Stimulated activated effector memory CD8-positive, alpha-beta T cell treated with anti-CD3 and anti-CD28 coated beads, Interleukin-12 subunit alpha, Interleukin-12 subunit beta, amount 100 ng/mL, for 72 hours (primary cell): ENCODE results near the gene AHCYL2.
A peak's percentile ranks its signal among the peaks of the same experiment; 100 is the strongest.
"Not testable (repeated sequence)": the region's sequence is repeated elsewhere in the genome, so short reads cannot be mapped to it uniquely, and the experiment has no call there.

Experiments used
- ATAC-seq: fragments of 150-1000 bp; cut with Tn5 transposase; 2 replicates; pipeline ENCODE4 v1.10.0; 2021
- DNase-seq, 2 donors: peaks; one replicate each; pipeline ENCODE4 v3.0.0; 2021 to 2022; ENCODE audit warnings: low spot score in 2 of 2
- H3K27ac Mint-ChIP-seq: one replicate; pipeline ENCODE4 v1.8.0; 2022; ENCODE audit warnings: mild to moderate bottlenecking, mixed read lengths
- H3K36me3 Mint-ChIP-seq: one replicate; pipeline ENCODE4 v1.8.0; 2022; ENCODE audit warnings: mild to moderate bottlenecking, mixed read lengths
- H3K4me1 Mint-ChIP-seq: one replicate; pipeline ENCODE4 v1.8.0; 2022; ENCODE audit warnings: mixed read lengths
- H3K4me3 Mint-ChIP-seq: one replicate; pipeline ENCODE4 v1.8.0; 2022; ENCODE audit warnings: mild to moderate bottlenecking, mixed read lengths
- H3K9me3 Mint-ChIP-seq: one replicate; pipeline ENCODE4 v1.8.0; 2022; ENCODE audit warnings: mixed read lengths

The AHCYL2 gene

GRCh38 chr7:129219166-129219565 is 5.7 kb upstream of the AHCYL2 start:
- H3K27ac Mint-ChIP-seq, H3K36me3 Mint-ChIP-seq, H3K9me3 Mint-ChIP-seq, H3K4me1 Mint-ChIP-seq, DNase-seq, H3K4me3 Mint-ChIP-seq, ATAC-seq: not testable (repeated sequence)

- Mint-ChIP-seq H3K9me3 (no peaks in the 10 kb centered on the region), H3K27ac (no peak overlapping the region), H3K36me3 (peaks cover 7% of the 10 kb centered on the region), H3K4me3 (no peak overlapping the region), H3K4me1 (peaks cover 26% of the 10 kb centered on the region)
- no peak for ATAC-seq
- DNase-seq = no peak
These were observed 2.8 kb upstream of the AHCYL2 start for GRCh38 chr7:129222064-129222463.

GRCh38 chr7:129225206-129225930 is 538 bp downstream of the AHCYL2 start:
- Mint-ChIP-seq H3K4me3 (peak overlapping the region; percentile 78), H3K9me3 (no peaks in the 10 kb centered on the region), H3K27ac (peak overlapping the region; percentile 92), H3K36me3 (peaks cover 7% of the 10 kb centered on the region), H3K4me1 (peaks cover 26% of the 10 kb centered on the region)
- peak; percentile 71 for ATAC-seq
- DNase-seq = peak; percentile 48 to 83

GRCh38 chr7:129225931-129226572 is 1.2 kb downstream of the AHCYL2 start:
- H3K9me3 Mint-ChIP-seq = no peaks in the 10 kb centered on the region
- DNase-seq = no peak

GRCh38 chr7:129227646-129228578 is 3.1 kb downstream of the AHCYL2 start:
- DNase-seq (no peak), ATAC-seq (no peak)
- no peaks in the 10 kb centered on the region for H3K9me3 Mint-ChIP-seq
- no peak overlapping the region for H3K4me3 Mint-ChIP-seq
- H3K4me1 Mint-ChIP-seq = peaks cover 21% of the 10 kb centered on the region
- peaks cover 7% of the 10 kb centered on the region for H3K36me3 Mint-ChIP-seq
- H3K27ac Mint-ChIP-seq = no peak overlapping the region

More at GRCh38 chr7:129225931-129226572, 1.2 kb downstream of the AHCYL2 start:
- ATAC-seq = no peak
- H3K27ac Mint-ChIP-seq = peak overlapping the region; percentile 92
- H3K4me1 Mint-ChIP-seq = peaks cover 26% of the 10 kb centered on the region
- H3K36me3 Mint-ChIP-seq = peaks cover 7% of the 10 kb centered on the region
- peak overlapping the region; percentile 78 for H3K4me3 Mint-ChIP-seq

- no peak overlapping the region for H3K4me3 Mint-ChIP-seq
- ATAC-seq = no peak
- H3K4me1 Mint-ChIP-seq = peaks cover 23% of the 10 kb centered on the region
- peaks cover 7% of the 10 kb centered on the region for H3K36me3 Mint-ChIP-seq
- DNase-seq = no peak
- no peak overlapping the region for H3K27ac Mint-ChIP-seq
- no peaks in the 10 kb centered on the region for H3K9me3 Mint-ChIP-seq
These were observed 3.8 kb downstream of the AHCYL2 start for GRCh38 chr7:129228633-129229032.

- no peak overlapping the region for H3K27ac Mint-ChIP-seq
- H3K4me3 Mint-ChIP-seq = no peak overlapping the region
- ATAC-seq = no peak
- H3K9me3 Mint-ChIP-seq = no peaks in the 10 kb centered on the region
- H3K36me3 Mint-ChIP-seq = no peaks in the 10 kb centered on the region
- H3K4me1 Mint-ChIP-seq = peaks cover 16% of the 10 kb centered on the region
- DNase-seq = no peak
These were observed 6.8 kb downstream of the AHCYL2 start for GRCh38 chr7:129231666-129232065.

GRCh38 chr7:129238546-129238945 is 13.7 kb downstream of the AHCYL2 start:
- no peak for DNase-seq
- H3K27ac Mint-ChIP-seq = no peak overlapping the region
- no peaks in the 10 kb centered on the region for H3K36me3 Mint-ChIP-seq

GRCh38 chr7:129240119-129240820 is 15.4 kb downstream of the AHCYL2 start:
- no peaks in the 10 kb centered on the region for H3K9me3 Mint-ChIP-seq
- H3K27ac Mint-ChIP-seq = no peak overlapping the region
- H3K4me3 Mint-ChIP-seq = no peak overlapping the region
- ATAC-seq = no peak
- H3K36me3 Mint-ChIP-seq = no peaks in the 10 kb centered on the region
- DNase-seq = no peak
- H3K4me1 Mint-ChIP-seq = peaks cover 18% of the 10 kb centered on the region

More at GRCh38 chr7:129238546-129238945, 13.7 kb downstream of the AHCYL2 start:
- ATAC-seq = no peak
- peaks cover 32% of the 10 kb centered on the region for H3K4me1 Mint-ChIP-seq
- no peaks in the 10 kb centered on the region for H3K9me3 Mint-ChIP-seq
- H3K4me3 Mint-ChIP-seq = no peak overlapping the region

- Mint-ChIP-seq H3K4me1 (peaks cover 16% of the 10 kb centered on the region), H3K27ac (no peak overlapping the region), H3K9me3 (peaks cover 3% of the 10 kb centered on the region), H3K36me3 (no peaks in the 10 kb centered on the region), H3K4me3 (no peak overlapping the region)
- ATAC-seq (no peak), DNase-seq (no peak)
These were observed 19.4 kb downstream of the AHCYL2 start for GRCh38 chr7:129244220-129244619.

- H3K4me1 Mint-ChIP-seq = peaks cover 5% of the 10 kb centered on the region
- peaks cover 3% of the 10 kb centered on the region for H3K9me3 Mint-ChIP-seq
- no peaks in the 10 kb centered on the region for H3K36me3 Mint-ChIP-seq
- no peak overlapping the region for H3K27ac Mint-ChIP-seq
- H3K4me3 Mint-ChIP-seq = no peak overlapping the region
- ATAC-seq = no peak
- DNase-seq = no peak
These were observed 20.7 kb downstream of the AHCYL2 start for GRCh38 chr7:129245533-129245932.

- Mint-ChIP-seq H3K4me3 (no peak overlapping the region), H3K9me3 (peaks cover 3% of the 10 kb centered on the region), H3K36me3 (no peaks in the 10 kb centered on the region), H3K4me1 (no peaks in the 10 kb centered on the region), H3K27ac (no peak overlapping the region)
- no peak for ATAC-seq
- DNase-seq = no peak
These were observed 22.3 kb downstream of the AHCYL2 start for GRCh38 chr7:129247087-129247486.

GRCh38 chr7:129252128-129252527 is 27.3 kb downstream of the AHCYL2 start:
- Mint-ChIP-seq H3K27ac (no peak overlapping the region), H3K9me3 (no peaks in the 10 kb centered on the region), H3K4me1 (no peaks in the 10 kb centered on the region), H3K36me3 (no peaks in the 10 kb centered on the region), H3K4me3 (no peak overlapping the region)
- ATAC-seq (no peak), DNase-seq (no peak)

GRCh38 chr7:129252603-129253002 is 27.8 kb downstream of the AHCYL2 start:
- DNase-seq, H3K4me1 Mint-ChIP-seq, H3K9me3 Mint-ChIP-seq, H3K4me3 Mint-ChIP-seq, H3K27ac Mint-ChIP-seq, H3K36me3 Mint-ChIP-seq, ATAC-seq: not testable (repeated sequence)

- H3K27ac Mint-ChIP-seq = no peak overlapping the region
- H3K36me3 Mint-ChIP-seq = no peaks in the 10 kb centered on the region
- DNase-seq (no peak), ATAC-seq (no peak)
- H3K4me1 Mint-ChIP-seq = peaks cover 18% of the 10 kb centered on the region
- H3K4me3 Mint-ChIP-seq = no peak overlapping the region
- H3K9me3 Mint-ChIP-seq = no peaks in the 10 kb centered on the region
These were observed 31.0 kb downstream of the AHCYL2 start for GRCh38 chr7:129255800-129256199.
